Fibroblast of lung (primary cell): ENCODE measurements around the gene BGLAP.

Source experiments
- CTCF ChIP-seq, 2 donors: IDR thresholded peaks in 1 of 2; conservative IDR thresholded peaks in 1 of 2; 1 replicate in 1 of 2; 2 replicates in 1 of 2; pipeline ENCODE4 v1.5.1; 2011 to 2012; ENCODE audit warnings: low read length in 2 of 2, control low read depth in 1 of 2, inconsistent platforms in 1 of 2, low read depth in 1 of 2, mild to moderate bottlenecking in 1 of 2
- EZH2 ChIP-seq: IDR thresholded peaks from 2 replicates; pipeline ENCODE4 v1.5.1; 2012; ENCODE audit warnings: low read length, control low read depth, mild to moderate bottlenecking; ENCODE audit errors: missing control alignments

- TF ChIP-seq EZH2: no peak
- no peak for TF ChIP-seq CTCF (conservative IDR thresholded peaks at IDR 0.05 in 1 of 2, IDR thresholded peaks at IDR 0.05 in 1 of 2; ENCODE audit: low read depth in 1 of 2, low read length in 2 of 2)
These were observed 40.7 kb downstream of the BGLAP start, which contains the start of gene SMG5 for GRCh38 chr1:156282479-156283222.
